Muscle of arm (tissue), 12 donors: ENCODE results near the gene HEBP2. TPM values are rescaled to one million over a fixed set of nuclear protein-coding genes. Genes with fewer than 3 reads are reported as not detected.

Source experiments
- DNase-seq: peaks from one replicate; pipeline ENCODE4 v3.0.0-alpha.2; 2013
- polyA plus RNA-seq, 12 donors: library from polyadenylated mRNA; unstranded; fragments of 120-200 nt; gene quantifications; one replicate each; pipeline ENCODE4 v1.2.1, GENCODE V29; 2013; ENCODE audit not compliant: insufficient read length in 12 of 12

Gene HEBP2
- polyA plus RNA-seq, 12 donors: 30.8 to 71.7 (median 47.2) TPM; not detected in 1

GRCh38 chr6:138393871-138394783, 9.9 kb upstream of the HEBP2 start:
- no peak for DNase-seq

- no peak for DNase-seq
These were observed 7.3 kb upstream of the HEBP2 start for GRCh38 chr6:138396709-138397108.

GRCh38 chr6:138397128-138398122, 6.6 kb upstream of the HEBP2 start:
- no peak for DNase-seq

GRCh38 chr6:138400326-138400725, 3.7 kb upstream of the HEBP2 start:
- DNase-seq: no peak

- DNase-seq: no peak
These were observed 1.8 kb upstream of the HEBP2 start for GRCh38 chr6:138401960-138402837.

- DNase-seq: no peak
These were observed 1.2 kb upstream of the HEBP2 start for GRCh38 chr6:138402838-138403187.

GRCh38 chr6:138403324-138403800, 661 bp upstream of the HEBP2 start:
- peak; percentile 25 for DNase-seq

GRCh38 chr6:138404666-138405337, 779 bp downstream of the HEBP2 start:
- DNase-seq: peak; percentile 28

- no peak for DNase-seq
These were observed 1.9 kb downstream of the HEBP2 start for GRCh38 chr6:138405816-138406413.

GRCh38 chr6:138406443-138406842, 2.4 kb downstream of the HEBP2 start:
- no peak for DNase-seq

- DNase-seq: no peak
These were observed 6.2 kb downstream of the HEBP2 start for GRCh38 chr6:138410048-138410735.

GRCh38 chr6:138410972-138411880, 7.2 kb downstream of the HEBP2 start:
- no peak for DNase-seq

- DNase-seq: no peak
These were observed 11.1 kb downstream of the HEBP2 start for GRCh38 chr6:138415125-138415524.

GRCh38 chr6:138416206-138416605, 12.2 kb downstream of the HEBP2 start:
- no peak for DNase-seq

- DNase-seq: no peak
These were observed 13.6 kb downstream of the HEBP2 start for GRCh38 chr6:138417493-138418117.

- DNase-seq: no peak
These were observed 14.2 kb downstream of the HEBP2 start for GRCh38 chr6:138418118-138418742.

GRCh38 chr6:138419766-138420165, 15.7 kb downstream of the HEBP2 start:
- no peak for DNase-seq

- no peak for DNase-seq
These were observed 16.3 kb downstream of the HEBP2 start for GRCh38 chr6:138420356-138420755.
